NCI-H69 (cell line): ENCODE results near the gene FBXL17.
"Not testable (repeated sequence)": the region's sequence is repeated elsewhere in the genome, so short reads cannot be mapped to it uniquely, and the experiment has no call there.

Experiments
- DNase-seq: peaks from one replicate; lab custom pipeline; 2025; lab: John Stamatoyannopoulos, UW

Gene FBXL17

GRCh38 chr5:108303611-108304010, 78.3 kb downstream of the FBXL17 start:
- no peak for DNase-seq

- no peak for DNase-seq
Observed at GRCh38 chr5:108303086-108303485, 78.8 kb downstream of the FBXL17 start.

GRCh38 chr5:108297042-108297601, 84.8 kb downstream of the FBXL17 start:
- DNase-seq = no peak

GRCh38 chr5:108295578-108296368, 86.1 kb downstream of the FBXL17 start:
- DNase-seq = no peak

- no peak for DNase-seq
Observed at GRCh38 chr5:108280960-108281569, 100.8 kb downstream of the FBXL17 start.

GRCh38 chr5:108280248-108280647, 101.7 kb downstream of the FBXL17 start:
- DNase-seq = no peak

- peak; percentile 45 for DNase-seq
Observed at GRCh38 chr5:108278285-108279240, 103.3 kb downstream of the FBXL17 start.

GRCh38 chr5:108276187-108277050, 105.5 kb downstream of the FBXL17 start:
- peak; percentile 28 for DNase-seq

GRCh38 chr5:108274080-108274479, 107.8 kb downstream of the FBXL17 start:
- not testable (repeated sequence) for DNase-seq

- DNase-seq = no peak
Observed at GRCh38 chr5:108271127-108271526, 110.8 kb downstream of the FBXL17 start.

- peak; percentile 52 for DNase-seq
Observed at GRCh38 chr5:108266242-108266641, 115.7 kb downstream of the FBXL17 start.

- peak; percentile 75 for DNase-seq
Observed at GRCh38 chr5:108264533-108264932, 117.4 kb downstream of the FBXL17 start.

GRCh38 chr5:108263338-108263737, 118.6 kb downstream of the FBXL17 start:
- no peak for DNase-seq

- DNase-seq = no peak
Observed at GRCh38 chr5:108260858-108261170, 121.1 kb downstream of the FBXL17 start.

GRCh38 chr5:108260117-108260857, 121.6 kb downstream of the FBXL17 start:
- DNase-seq = peak; percentile 85

GRCh38 chr5:108259306-108259705, 122.6 kb downstream of the FBXL17 start:
- DNase-seq = peak; percentile 55

- no peak for DNase-seq
Observed at GRCh38 chr5:108257996-108258395, 123.9 kb downstream of the FBXL17 start.

- DNase-seq = peak; percentile 87
Observed at GRCh38 chr5:108255468-108255867, 126.4 kb downstream of the FBXL17 start.

GRCh38 chr5:108251350-108251749, 130.5 kb downstream of the FBXL17 start:
- DNase-seq = peak; percentile 55

- no peak for DNase-seq
Observed at GRCh38 chr5:108249785-108250426, 132.0 kb downstream of the FBXL17 start.
